Measurements from ENCODE around the gene PPP4R1. TPM values are rescaled to one million over a fixed set of nuclear protein-coding genes. Genes with fewer than 3 reads are reported as not detected.

Gene PPP4R1
- total RNA-seq, 1 experiment from 2014 or later: 65.2 TPM

DNA sequence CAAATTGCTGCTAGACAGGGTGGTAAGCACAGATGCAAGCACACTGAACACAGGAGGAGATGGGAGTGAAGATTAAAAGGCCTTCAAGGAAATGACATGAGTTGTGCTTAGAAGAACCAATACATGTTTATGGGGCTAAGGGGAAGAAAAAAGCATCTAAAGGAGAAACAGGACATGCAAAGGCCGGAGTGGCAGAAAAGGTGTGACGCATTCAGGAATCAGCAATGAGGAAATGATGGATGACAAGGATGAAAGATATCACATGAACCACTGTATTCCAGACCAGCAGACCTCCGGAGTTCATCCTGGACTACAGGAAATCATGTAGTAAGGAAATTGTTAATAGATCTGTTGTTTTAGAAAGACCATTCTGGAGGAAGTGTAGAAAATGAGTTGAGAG lies 42.8 kb downstream of the PPP4R1 start:
- DNase-seq (ENCODE audit: low spot score): no peak
- TF ChIP-seq EZH2 (IDR thresholded peaks at IDR 0.05; ENCODE audit: borderline replicate concordance, low read depth, low read length, poor library complexity, severe bottlenecking): no peak
- POLR2A ChIA-PET (ENCODE audit: low non-redundant PET): no interaction called here
- H3K4me1 ChIP-seq (ENCODE audit: insufficient read depth, low read length, poor library complexity, severe bottlenecking): no peaks in the 10 kb centered on the region
- no peak overlapping the region for H3K4me3 ChIP-seq (ENCODE audit: low read depth, low read length, poor library complexity, severe bottlenecking)
- BruUV-seq (replicated peaks): no TSS peak
- CTCF ChIA-PET: no interaction called here
- peaks cover 22% of the 10 kb centered on the region for H3K36me3 ChIP-seq (ENCODE audit: insufficient read depth, low read length, poor library complexity, severe bottlenecking)
- no peak overlapping the region for H3K27ac ChIP-seq (ENCODE audit: low read depth, low read length, poor library complexity, severe bottlenecking)
- intact Hi-C loops (cut with micrococcal nuclease; ENCODE audit: unreplicated experiment): no loop called here
- no peaks in the 10 kb centered on the region for H3K9me3 ChIP-seq (ENCODE audit: low read depth, low read length, poor library complexity, severe bottlenecking)
- no peaks in the 10 kb centered on the region for H3K27me3 ChIP-seq (replicated peaks; ENCODE audit: insufficient read depth, low read depth, low read length, poor library complexity)

- BruUV-seq (replicated peaks): no TSS peak
- Histone ChIP-seq H3K27me3 (replicated peaks; ENCODE audit: insufficient read depth, low read depth, low read length, poor library complexity) (no peaks in the 10 kb centered on the region), H3K36me3 (ENCODE audit: insufficient read depth, low read length, poor library complexity, severe bottlenecking) (peaks cover 19% of the 10 kb centered on the region), H3K4me1 (ENCODE audit: insufficient read depth, low read length, poor library complexity, severe bottlenecking) (no peaks in the 10 kb centered on the region), H3K27ac (ENCODE audit: low read depth, low read length, poor library complexity, severe bottlenecking) (no peak overlapping the region), H3K4me3 (ENCODE audit: low read depth, low read length, poor library complexity, severe bottlenecking) (no peak overlapping the region), H3K9me3 (ENCODE audit: low read depth, low read length, poor library complexity, severe bottlenecking) (no peaks in the 10 kb centered on the region)
- ChIA-PET CTCF (no interaction called here), POLR2A (ENCODE audit: low non-redundant PET) (no interaction called here)
- intact Hi-C loops (cut with micrococcal nuclease; ENCODE audit: unreplicated experiment): no loop called here
- no peak for DNase-seq (ENCODE audit: low spot score)
- TF ChIP-seq CTCF (conservative IDR thresholded peaks at IDR 0.05; ENCODE audit: low read depth, low read length) (no peak), EZH2 (IDR thresholded peaks at IDR 0.05; ENCODE audit: borderline replicate concordance, low read depth, low read length, poor library complexity, severe bottlenecking) (no peak)
Observed at GRCh38 chr18:9570255-9570654, 44.1 kb downstream of the PPP4R1 start.

- no peak overlapping the region for H3K27ac ChIP-seq (ENCODE audit: low read depth, low read length, poor library complexity, severe bottlenecking)
- TF ChIP-seq EZH2 (IDR thresholded peaks at IDR 0.05; ENCODE audit: borderline replicate concordance, low read depth, low read length, poor library complexity, severe bottlenecking): no peak
- no peak for TF ChIP-seq CTCF (conservative IDR thresholded peaks at IDR 0.05; ENCODE audit: low read depth, low read length)
- no peaks in the 10 kb centered on the region for H3K4me1 ChIP-seq (ENCODE audit: insufficient read depth, low read length, poor library complexity, severe bottlenecking)
- CTCF ChIA-PET: no interaction called here
- intact Hi-C loops (cut with micrococcal nuclease; ENCODE audit: unreplicated experiment): no loop called here
- H3K9me3 ChIP-seq (ENCODE audit: low read depth, low read length, poor library complexity, severe bottlenecking): no peaks in the 10 kb centered on the region
- no peaks in the 10 kb centered on the region for H3K27me3 ChIP-seq (replicated peaks; ENCODE audit: insufficient read depth, low read depth, low read length, poor library complexity)
- BruUV-seq (replicated peaks): no TSS peak
- H3K36me3 ChIP-seq (ENCODE audit: insufficient read depth, low read length, poor library complexity, severe bottlenecking): peaks cover 19% of the 10 kb centered on the region
- no peak overlapping the region for H3K4me3 ChIP-seq (ENCODE audit: low read depth, low read length, poor library complexity, severe bottlenecking)
- no peak for DNase-seq (ENCODE audit: low spot score)
- POLR2A ChIA-PET (ENCODE audit: low non-redundant PET): no interaction called here
Observed at GRCh38 chr18:9569178-9569577, 45.2 kb downstream of the PPP4R1 start.

DNA sequence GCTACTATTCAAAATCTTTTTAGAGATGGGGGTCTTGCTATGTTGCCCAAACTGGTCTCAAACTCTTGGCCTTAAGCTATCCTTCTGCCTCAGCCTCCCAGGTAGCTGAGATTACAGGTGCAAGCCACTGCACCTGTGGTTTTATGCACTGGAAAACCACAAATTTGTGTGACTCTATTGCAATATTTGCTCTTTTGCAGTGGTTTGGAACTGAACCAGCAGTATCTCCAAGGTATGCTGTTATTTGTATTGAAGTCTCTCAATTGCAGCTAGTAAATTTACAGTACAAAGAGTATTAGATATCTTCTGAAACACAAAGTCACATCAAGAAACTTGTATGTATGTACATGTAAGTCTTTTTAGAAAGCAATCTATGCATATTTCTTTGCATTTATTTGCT lies 46.2 kb downstream of the PPP4R1 start:
- no peaks in the 10 kb centered on the region for H3K27me3 ChIP-seq (replicated peaks; ENCODE audit: insufficient read depth, low read depth, low read length, poor library complexity)
- H3K4me3 ChIP-seq (ENCODE audit: low read depth, low read length, poor library complexity, severe bottlenecking): no peak overlapping the region
- CTCF ChIA-PET: no interaction called here
- POLR2A ChIA-PET (ENCODE audit: low non-redundant PET): no interaction called here
- H3K9me3 ChIP-seq (ENCODE audit: low read depth, low read length, poor library complexity, severe bottlenecking): no peaks in the 10 kb centered on the region
- H3K4me1 ChIP-seq (ENCODE audit: insufficient read depth, low read length, poor library complexity, severe bottlenecking): no peaks in the 10 kb centered on the region
- no peak for DNase-seq (ENCODE audit: low spot score)
- no TSS peak for BruUV-seq (replicated peaks)
- H3K27ac ChIP-seq (ENCODE audit: low read depth, low read length, poor library complexity, severe bottlenecking): no peak overlapping the region
- no peak for TF ChIP-seq CTCF (conservative IDR thresholded peaks at IDR 0.05; ENCODE audit: low read depth, low read length)
- no peak for TF ChIP-seq EZH2 (IDR thresholded peaks at IDR 0.05; ENCODE audit: borderline replicate concordance, low read depth, low read length, poor library complexity, severe bottlenecking)
- peaks cover 22% of the 10 kb centered on the region for H3K36me3 ChIP-seq (ENCODE audit: insufficient read depth, low read length, poor library complexity, severe bottlenecking)
- intact Hi-C loops (cut with micrococcal nuclease; ENCODE audit: unreplicated experiment): no loop called here

Measured in A673 (cell line).